ENCODE results near the gene SP4.

DNA sequence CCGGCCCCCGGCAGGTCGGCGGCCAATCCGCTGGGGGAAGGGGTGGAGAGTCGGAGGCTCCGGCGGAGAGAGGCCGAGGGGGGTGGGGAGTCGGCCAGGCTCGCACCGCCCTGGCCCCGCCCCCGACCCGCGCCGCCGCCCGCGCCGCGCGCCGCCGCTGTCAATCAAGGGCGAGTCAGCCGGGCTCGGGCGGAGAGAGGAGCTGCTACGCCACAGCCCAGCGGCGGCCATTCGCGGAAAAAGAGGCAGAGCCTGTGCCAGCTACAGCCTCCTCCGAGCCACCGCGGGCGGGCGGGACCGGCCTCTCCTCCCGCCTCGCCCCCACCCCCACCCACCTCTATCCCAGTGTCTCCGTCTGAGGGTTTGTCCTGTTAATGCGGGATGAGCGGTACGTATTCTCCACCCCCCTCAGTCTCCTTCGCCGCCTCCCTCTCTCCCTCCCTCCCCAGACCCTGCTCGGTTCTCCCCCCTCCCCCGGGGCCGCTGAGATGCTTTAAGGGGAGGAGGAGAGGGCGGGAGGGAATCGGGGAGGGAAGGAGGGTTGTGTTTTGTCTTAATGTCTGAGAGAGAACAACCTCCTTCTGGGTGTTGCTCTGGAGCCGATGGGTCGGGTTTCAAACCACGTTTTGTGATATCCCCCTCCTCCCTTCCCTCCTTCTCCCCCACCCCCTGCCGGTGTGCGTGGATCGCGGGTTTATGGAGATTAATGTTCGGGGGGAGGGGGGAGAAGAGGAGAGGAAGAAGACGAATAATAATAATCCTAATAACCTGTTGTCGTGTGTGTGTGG is at the start of gene SP4:
- TF ChIP-seq POLR2A (IDR thresholded peaks at IDR 0.05; ENCODE audit: low read depth, low read length) (no peak), CTCF (IDR thresholded peaks at IDR 0.05; ENCODE audit: extremely low read depth in 1 of 2, insufficient read depth in 1 of 2, low read depth in 1 of 2, low read length in 2 of 2) (no peak), MYC (IDR thresholded peaks at IDR 0.05; ENCODE audit: low read depth, low read length) (no peak)
